ENCODE results near the gene PRKAR2A.

PRKAR2A gene

DNA sequence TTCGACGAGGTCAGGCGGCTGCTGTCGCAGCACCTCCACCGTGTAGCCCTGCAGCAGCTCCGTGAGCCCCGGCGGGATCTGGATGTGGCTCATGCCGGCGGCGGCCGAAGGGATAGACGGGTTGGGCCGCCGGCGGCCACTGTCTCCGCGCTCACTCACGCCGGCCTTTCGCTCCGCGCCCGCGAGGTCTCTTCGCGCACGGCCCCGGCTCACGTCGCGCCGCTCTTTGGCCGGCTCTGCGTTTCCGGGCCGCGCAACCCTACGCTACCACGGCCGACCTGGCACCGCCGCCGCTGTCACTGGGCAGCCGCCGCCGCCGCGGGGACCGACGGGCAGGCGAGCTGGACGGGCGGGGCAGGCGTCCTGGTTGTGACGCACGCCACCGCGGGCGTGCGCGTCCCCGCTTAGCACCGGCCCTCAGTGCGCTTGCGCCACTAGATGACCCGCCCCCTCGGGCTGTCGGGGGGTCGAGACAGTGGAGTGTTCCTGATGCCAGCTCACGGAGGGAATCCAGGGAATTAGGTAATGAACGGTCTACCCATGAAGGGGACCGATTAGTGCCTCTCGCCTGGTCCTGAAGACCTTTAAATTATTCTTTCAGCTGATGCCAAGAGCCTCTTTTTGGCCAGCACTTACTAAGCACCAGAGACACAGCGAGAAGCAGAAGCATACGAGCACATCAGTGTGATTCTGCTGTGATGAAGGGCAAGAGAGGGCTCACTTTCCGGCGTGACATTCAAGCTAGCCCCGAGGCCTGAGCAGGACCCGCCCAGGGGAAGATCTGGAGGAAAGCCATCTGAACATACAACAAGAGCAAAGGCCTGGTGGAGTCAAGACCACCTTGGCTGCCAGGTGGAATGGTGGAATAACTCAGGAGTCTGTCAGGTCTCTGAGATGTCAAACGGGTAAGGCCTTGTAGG lies at the start of gene PRKAR2A:
TSS of gene PRKAR2A (minus strand) at position 371 of the 920 bp plus-strand sequence. CDS start at position 93, 278 bp downstream.
- peak; percentile 40 for DNase-seq

DNA sequence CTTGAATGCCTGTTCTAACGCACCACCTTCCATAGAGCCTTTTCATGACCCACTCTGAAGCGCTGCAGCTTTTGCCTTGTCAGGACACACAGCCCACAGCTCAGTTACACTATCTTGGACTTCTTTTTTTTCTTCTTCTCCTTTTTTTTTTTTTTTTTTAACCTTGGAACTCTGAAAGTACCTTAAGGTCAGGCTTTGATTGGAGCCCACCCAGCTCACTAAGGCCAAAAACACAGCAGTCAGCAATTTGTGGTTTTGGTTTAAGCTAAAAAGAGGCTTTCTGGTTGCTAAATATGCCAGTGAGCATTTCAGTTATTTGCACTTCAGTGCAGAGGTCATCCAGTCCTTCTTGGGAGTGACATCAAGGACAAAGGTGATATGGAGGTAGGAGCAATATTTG lies 49.3 kb upstream of the PRKAR2A start:
- no peak for DNase-seq

DNA sequence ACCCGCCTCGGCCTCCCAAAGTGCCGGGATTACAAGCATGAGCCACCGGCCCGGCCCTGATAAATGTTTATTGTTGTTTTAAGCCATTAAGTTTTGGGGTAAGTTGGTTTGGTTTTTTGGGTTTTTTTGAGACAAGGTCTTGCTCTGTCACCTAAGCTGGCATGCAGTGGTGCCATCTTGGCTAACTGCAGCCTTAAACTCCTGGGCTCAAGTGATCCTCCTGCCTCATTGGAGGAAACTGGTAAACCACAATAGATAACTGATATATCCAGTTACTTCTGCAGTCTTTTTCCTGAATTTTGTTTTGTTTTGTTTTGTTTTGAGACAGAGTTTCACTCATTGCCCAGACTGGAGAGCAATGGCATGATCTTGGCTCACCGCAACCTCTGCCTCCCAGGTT lies 46.8 kb upstream of the PRKAR2A start:
- no peak for DNase-seq

DNA sequence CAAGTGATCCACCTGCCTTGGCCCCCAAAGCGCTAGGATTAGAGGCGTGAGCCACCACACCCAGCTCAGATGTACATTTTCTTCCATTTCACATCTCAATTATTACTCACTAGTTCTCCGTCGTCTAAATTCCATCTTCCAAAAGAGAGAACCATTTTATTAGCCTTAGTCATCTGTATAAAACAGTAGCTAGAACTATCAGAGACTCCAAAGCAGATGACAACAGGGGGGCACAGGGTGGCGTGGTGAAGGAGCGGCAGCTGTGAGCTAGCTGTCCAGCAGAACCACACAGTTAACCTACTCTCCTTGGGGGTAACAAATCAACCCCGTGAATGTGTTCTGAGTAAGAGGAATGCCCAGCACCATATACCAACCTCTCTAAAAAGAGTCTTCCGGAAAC lies 43.9 kb upstream of the PRKAR2A start:
- no peak for DNase-seq

DNA sequence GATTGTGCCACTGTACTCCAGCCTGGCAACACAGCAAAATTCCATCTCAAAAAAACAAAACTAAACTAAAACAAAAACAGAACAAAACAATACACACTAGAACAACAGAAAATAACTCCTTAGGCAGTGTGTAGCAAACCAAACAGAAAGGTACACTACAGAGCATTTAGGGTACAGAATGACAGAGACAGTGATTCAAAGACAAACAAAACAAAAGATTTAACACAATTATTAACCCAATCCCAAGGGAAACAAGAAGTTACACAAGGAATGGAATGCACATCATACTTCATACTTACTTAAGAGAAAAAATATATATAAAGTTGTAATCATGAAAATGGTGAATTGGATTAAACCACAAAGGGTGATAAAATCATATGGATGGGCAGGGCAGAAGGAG lies 38.1 kb upstream of the PRKAR2A start:
- no peak for DNase-seq

DNA sequence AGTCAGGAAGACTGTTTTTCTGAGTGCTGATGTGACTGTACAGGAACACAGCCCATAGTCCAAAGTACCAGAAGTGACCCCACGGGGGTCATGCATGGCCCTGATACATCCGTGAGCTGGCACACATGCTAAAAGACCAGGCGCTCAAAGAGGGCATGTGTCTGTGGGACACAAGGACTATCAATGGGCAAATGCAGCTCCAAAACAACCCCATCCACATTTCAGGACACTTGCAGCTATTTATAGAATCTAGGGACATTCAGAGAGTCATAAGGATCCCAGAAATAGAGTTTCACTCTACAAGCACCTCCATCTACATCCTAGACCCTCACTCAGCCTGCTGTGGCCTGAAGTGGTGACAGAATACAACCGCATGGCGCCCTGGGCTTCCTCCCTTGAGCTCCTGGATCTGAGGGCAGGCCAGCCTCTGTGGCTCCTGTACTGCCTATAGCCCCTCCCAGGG lies 34.0 kb upstream of the PRKAR2A start:
- no peak for DNase-seq

DNA sequence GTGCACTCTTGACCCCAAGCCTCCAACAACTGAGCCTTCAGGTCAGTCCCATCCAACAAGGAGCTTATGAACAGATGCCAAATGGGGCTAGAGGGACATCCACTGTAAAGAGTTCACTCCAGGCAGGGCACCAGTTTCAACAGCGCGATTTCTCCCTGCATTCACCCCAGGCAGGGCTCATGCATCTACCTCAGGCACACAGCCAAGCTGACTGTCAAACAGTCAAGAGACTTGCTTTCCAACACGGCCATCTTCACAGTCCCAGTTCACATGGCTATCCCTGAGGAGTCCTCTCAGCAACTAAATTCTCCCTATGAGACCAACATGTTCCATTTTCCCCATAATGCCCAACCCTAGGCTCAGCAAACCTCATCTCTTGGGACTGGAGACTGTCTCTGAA lies 33.3 kb upstream of the PRKAR2A start:
- no peak for DNase-seq

DNA sequence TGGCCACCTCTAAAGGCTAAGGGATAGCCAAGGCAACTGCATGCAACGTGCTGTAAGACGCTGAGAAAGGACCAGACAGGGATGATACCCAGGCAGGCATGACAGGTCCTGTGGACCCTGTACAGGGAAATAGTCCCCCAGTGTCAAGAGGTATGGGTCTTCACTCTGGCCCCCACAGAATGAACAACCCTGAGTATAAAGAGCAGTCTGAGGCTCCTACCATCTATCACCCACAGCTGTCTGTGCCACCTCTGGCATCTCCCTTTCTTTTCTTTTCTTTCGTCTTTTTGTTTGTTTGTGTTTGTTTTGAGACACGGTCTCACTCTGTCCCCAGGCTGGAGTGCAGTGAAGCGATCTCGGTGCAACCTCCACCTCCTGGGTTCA lies 32.3 kb upstream of the PRKAR2A start:
- no peak for DNase-seq

DNA sequence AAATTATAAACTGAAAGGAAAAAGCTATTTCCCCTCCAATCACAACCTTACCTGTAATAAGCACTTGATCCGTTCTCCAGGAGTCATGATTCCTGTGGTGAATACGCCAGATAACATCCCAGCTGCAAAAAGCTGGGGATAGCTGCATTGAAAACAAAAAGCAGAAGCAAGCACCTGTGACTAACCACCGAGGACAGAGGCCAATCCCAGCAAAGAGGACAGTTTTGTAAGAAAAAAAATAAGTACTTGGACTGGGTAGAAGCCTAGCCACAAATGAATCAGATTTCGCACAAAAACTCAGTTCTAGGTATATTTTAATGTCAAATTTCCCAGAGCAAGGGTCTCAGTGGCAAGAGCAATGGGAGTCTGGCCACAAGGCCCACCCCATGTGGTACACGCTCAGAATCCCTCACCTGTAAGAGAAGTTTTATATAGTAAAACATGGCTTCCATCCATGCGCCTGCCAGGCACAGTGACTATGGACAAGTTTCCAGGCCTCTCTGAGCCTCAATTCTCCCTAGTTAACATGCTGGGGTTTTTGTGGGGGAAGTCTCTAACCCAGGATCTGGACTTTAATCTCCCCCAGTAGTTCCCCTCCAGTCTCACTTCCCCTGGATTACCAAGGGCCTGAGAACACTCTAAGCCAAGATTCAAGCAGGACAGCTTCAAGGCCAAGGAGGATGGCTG lies 31.8 kb upstream of the PRKAR2A start:
- DNase-seq = no peak

DNA sequence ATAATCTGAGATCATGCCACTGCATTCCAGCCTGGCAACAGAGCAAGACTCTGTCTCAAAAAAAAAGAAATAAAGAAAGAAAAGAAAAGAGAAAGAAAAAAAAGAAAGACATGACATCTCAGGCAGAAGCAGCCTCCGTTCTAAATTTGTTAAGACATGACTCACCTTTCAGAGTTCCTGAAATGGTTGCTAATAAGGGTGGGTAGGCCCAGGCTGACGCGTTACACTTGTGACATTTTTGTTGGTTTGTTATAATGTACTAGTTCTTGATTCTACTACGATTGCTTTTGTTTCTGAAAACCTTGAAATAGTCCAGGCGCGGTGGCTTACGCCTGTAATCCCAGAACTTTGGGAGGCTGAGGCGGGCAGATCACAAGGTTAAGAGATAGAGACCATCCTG lies 30.0 kb upstream of the PRKAR2A start:
- DNase-seq = no peak

DNA sequence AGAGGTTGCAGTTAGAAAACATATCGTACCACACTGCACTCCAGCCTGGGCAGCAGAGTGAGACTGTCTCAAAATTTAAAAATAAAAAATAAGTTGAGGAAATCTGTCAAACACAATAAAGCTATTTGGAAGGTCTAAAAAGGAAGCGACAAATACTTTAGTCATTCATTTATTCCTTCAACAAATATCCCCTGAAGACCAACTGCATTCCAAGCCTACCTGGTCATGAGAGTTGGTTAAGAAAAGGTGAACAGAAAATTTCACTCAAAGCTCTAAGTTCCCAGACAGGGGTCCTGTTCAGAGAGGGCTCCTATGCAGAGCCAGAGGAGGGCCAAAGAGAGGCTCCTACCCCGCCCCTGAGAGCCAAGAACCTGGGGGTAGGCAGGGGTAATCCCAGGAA lies 15.4 kb upstream of the PRKAR2A start:
- DNase-seq = no peak

DNA sequence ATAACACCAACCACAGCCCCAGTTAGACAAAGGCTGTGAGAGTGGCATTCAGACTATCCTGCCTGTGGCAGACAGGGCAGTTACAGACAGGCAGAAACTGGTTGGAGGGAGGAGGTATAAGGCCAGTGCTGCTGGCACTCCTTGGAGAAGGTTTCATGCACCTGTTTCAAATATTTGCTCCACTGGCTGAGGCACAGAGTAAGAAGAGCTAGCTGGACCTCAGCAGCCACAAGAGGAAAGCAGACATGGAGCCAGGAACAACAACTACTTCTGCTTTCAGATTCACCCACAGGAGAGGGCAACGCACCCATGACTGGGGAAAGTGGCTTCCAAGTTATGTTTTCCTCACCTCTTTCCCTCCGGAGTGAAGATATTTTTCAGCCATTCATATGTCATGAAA lies 11.5 kb upstream of the PRKAR2A start:
- DNase-seq = no peak

DNA sequence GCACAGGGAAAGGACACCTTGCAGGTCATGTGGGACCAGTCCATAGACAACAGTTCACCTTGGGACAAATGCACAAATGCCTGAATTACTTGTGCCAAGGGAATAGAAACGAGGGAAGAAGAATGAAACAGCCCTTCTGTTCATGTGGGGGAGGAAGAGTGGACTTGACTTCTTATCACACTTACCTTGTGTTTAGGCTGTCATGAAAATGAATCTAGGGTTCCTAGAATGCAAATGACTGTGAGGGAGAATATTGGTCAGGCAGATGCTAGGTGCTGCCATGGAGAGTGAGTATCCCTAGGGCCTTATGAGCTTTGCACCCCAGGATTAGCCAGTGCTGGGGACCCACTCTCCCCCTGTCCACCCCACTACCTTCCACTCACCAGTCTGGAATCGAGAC lies 11.0 kb upstream of the PRKAR2A start:
- no peak for DNase-seq

DNA sequence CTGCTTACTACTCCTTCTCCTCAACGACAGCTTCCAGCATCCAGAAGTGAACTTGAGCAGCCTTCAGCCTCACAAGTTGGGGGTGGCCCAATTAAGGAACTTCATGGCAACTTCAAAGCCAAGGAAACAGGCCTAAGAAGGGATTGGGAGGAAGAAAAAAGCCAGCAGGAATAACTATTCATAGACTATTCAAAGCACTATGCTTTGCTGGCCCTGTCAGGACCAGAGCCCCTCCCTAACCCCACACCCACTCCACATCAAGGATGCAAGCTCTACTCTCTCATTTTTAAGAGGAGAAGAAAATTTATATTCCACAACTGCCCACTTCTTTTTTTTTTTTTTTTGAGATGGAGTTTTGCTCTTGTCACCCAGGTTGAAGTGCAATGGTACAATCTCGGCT lies 10.0 kb upstream of the PRKAR2A start:
- DNase-seq = no peak

DNA sequence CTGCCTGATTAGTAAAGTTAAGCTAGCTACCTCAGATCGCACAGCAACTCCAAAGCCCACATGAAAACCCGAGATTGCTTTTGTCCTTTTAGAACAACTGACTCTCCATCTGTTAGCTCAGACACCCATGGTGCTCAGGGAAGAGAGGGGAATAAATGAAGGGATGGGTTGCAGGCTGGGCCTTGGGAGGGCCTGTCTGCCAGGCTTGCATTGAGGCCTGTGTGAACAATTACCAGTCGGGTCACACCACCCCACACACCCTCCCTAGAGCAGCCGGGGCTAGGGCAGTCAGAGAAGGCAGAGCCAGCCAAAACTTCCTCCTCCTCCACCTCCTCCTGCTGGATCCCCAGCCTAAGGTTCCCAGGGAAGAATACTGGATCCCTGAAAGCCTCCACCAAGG lies 8.8 kb upstream of the PRKAR2A start:
- DNase-seq = no peak

DNA sequence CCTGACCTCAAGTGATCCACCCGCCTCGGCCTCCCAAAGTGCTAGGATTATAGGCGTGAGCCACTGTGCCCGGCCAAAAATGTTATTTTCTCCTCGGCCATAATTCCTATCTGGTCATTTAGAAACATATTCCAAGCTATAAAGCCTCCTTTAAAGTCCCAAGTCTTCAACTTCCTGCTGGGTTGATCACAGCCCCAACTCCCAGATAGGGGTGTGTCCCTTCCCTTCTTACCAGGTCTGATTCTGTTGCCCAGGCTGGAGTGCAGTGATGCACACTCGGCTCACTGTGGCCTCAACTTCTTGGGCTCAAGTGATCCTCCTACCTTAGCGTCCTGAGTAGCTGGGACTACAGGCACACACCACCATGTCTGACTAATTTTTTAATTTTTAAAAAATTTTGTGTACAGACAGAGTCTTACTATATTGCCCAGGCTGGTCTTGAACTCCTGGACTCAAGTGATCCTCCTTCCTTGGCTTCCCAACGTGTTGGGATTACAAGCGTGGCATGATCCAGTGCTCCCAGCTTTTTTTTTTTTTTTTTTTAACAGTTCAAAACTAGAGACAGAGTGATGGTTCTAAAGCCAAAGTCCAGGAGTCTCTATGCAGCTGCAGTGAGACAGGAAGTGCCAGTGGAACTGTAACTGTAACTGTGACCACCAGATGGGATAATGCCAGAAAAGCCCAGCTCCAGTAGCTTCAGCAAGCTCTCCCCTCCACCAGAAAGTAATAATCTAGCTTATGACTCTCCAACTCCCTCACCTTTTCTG lies 8.2 kb upstream of the PRKAR2A start:
- DNase-seq = no peak

DNA sequence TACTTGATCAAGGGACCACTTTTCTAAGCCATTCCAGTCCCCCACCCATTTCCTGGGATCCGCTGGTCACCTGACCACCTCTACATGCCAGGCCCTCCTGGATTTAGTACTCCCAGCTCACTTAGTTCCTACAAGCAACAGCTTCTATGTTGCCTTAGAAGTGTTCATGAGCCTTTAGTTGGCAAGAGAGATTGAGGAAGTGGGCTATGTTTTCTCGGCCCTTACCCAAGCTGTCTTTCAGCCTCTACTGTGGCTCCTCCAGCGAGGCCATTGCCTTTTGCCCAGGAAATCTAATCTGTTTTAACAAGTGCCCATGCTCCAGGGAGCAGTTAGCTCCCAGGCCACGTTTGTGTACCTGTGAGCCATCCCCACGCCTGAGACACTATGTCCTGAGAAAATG lies 4.5 kb upstream of the PRKAR2A start:
- no peak for DNase-seq

DNA sequence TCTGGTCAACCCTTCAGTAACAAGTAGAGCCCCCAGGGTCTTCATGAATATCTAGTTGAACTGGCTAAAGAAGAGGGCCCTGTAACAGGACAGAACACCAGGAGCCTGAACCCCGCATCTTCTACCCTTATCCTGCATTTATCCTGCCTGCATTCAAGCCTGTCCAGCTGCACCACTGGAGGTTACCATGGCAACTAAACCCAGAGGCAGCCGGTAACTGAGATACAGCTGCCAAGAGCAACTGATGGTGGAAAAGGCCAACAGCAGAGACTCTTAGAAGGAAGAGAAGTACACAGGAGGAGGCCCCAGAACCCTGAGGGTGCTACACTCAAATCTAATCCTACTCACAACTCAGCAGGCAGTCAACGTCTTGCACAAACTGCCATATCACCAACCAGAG lies 3.7 kb upstream of the PRKAR2A start:
- peak; percentile 46 for DNase-seq

DNA sequence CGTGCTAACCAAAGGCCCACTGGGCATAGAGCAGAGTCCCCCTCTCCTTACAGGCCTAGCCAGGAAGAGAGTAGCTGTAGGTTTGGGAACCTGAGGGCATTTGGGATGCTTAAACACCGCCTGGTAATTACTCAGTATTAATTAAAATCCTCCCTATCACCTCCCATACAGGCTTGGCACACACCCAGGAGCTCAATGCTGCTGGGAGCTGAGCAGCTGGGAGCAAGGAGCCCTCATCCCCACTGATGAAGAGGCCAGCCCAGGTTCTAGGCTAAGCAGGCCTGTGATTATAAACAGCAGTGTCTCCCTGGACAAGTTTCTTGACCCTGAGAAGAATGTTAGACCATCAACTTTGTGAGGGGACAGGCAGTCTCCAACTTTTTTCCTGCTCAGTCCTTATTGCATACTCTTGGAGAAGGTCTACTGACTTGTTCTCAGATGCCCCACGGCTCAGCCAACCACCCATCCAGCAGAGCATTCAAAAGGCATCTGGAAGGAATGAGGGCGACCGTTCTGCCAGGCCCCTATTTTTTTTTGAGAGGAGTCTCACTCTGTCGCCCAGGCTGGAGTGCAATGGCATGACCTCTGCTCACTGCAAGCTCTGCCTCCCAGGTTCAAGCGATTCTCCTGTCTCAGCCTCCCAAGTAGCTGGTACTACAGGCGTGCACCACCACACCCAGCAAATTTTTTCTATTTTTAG lies 1.3 kb upstream of the PRKAR2A start:
- no peak for DNase-seq

DNA sequence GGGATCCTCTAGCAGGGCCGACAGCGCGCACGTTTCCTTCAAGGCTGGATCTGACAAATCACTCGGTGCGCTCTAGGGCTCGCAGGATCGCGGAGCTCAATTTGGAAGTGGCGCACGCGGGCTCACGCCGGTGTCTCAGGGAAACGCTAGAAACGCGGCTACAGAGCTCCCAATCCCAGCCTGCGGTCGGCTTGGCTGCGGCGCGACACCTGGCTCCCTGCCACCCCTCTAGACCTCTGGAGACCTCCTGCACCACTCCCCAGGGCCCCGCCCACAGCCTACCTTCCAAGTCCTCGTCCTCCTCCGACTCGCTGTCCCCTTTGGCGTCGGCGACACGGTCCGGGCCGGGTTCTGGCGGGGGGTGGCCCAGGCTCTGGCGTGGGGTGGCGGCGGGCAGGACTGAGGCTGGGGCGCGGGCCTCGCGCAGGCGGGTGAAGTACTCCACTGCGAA lies 596 bp downstream of the PRKAR2A start:
- peak; percentile 38 for DNase-seq

DNA sequence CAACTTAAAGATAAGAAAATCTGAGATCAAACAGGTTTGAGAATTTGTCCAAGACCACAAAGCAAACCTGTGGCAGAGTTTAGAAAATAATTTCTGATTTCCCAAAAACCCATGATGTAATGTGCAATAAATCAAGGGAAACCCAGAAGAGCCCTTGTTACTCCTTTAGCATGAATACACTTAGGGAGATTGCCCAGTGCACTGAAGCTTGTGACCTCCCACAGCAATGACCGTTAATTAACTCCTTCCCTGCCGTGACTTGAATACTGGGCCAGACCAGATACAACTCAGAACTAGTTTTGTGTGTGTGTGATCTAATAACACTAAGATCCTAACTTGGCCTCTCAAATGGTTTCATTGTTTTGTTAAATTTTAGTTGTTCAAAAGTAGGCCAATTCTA lies 2.5 kb downstream of the PRKAR2A start:
- peak; percentile 0 for DNase-seq

DNA sequence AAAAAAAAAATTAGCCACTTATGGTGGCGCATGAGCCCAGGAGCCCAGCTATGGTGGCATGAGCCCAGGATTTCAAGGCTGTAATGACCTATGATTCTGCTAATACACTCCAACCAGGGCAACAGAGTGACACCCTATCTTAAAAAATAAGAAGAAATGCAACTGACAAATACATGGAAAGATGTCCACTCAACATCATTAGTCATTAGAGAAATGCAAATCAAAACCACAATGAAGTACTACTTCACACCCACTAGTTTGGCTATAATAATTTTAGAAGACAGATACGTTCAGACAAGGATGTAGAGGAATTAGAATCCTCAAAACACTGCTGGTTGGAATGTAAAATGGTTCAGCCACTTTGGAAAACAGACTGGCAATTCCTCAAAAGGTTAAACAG lies 10.5 kb downstream of the PRKAR2A start:
- no peak for DNase-seq

Data from DMS79 (cell line).